ENCODE data around the gene CCL24.
"Not testable (repeated sequence)": the region's sequence is repeated elsewhere in the genome, so short reads cannot be mapped to it uniquely, and the experiment has no call there.

DNA sequence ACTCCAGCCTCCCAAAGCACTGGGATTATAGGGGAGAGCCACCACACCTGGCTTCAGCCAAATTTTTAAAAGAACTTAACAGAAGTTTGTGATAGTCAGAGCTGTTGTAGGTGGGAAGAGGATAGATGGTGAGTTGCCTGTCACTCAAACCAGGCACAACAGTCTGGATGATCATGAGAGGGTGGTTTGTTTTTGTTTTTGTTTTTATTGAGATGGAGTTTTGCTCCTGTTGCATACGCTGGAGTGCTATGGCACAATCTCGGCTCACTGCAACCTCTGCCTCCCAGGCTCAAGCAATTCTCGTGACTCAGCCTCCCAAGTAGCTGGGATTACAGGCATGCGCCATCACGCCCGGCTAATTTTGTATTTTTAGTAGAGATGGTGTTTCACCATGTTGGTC is 39.6 kb downstream of the CCL24 start:
- TF ChIP-seq, protein P1, sequence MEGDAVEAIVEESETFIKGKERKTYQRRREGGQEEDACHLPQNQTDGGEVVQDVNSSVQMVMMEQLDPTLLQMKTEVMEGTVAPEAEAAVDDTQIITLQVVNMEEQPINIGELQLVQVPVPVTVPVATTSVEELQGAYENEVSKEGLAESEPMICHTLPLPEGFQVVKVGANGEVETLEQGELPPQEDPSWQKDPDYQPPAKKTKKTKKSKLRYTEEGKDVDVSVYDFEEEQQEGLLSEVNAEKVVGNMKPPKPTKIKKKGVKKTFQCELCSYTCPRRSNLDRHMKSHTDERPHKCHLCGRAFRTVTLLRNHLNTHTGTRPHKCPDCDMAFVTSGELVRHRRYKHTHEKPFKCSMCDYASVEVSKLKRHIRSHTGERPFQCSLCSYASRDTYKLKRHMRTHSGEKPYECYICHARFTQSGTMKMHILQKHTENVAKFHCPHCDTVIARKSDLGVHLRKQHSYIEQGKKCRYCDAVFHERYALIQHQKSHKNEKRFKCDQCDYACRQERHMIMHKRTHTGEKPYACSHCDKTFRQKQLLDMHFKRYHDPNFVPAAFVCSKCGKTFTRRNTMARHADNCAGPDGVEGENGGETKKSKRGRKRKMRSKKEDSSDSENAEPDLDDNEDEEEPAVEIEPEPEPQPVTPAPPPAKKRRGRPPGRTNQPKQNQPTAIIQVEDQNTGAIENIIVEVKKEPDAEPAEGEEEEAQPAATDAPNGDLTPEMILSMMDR (IDR thresholded peaks at IDR 0.05) = not testable (repeated sequence)
- not testable (repeated sequence) for TF ChIP-seq POLR2A (IDR thresholded peaks at IDR 0.05); POLR2AphosphoS5 (IDR thresholded peaks at IDR 0.05; ENCODE audit: insufficient read depth in 1 of 2, low read depth in 1 of 2)
